Keratinocyte (primary cell): ENCODE measurements around the gene PDZD2. TPM values are rescaled to one million over a fixed set of nuclear protein-coding genes. Genes with fewer than 3 reads are reported as not detected.

ENCODE experiments used
- DNase-seq: peaks from one replicate; pipeline ENCODE4 v3.0.0-alpha.2; 2011; ENCODE audit warnings: low read depth, missing footprints, low spot score
- FAIRE-seq: peaks from 2 replicates; lab custom pipeline; 2011; peaks lifted over from hg19 to GRCh38; lab: Jason Lieb, UNC
- H2AFZ ChIP-seq: 2 replicates; pipeline ENCODE4 v1.6.0; 2012; ENCODE audit warnings: low read length, control low read depth, inconsistent platforms; ENCODE audit not compliant: control insufficient read depth
- H3K27ac ChIP-seq: 2 replicates; pipeline ENCODE4 v1.5.1; 2011; ENCODE audit warnings: low read length; ENCODE audit not compliant: control insufficient read depth, insufficient read depth
- H3K27me3 ChIP-seq: 3 replicates; pipeline ENCODE4 v1.6.0; 2011; ENCODE audit warnings: low read length; ENCODE audit not compliant: control insufficient read depth, insufficient read depth; ENCODE audit errors: extremely low read depth
- H3K36me3 ChIP-seq, 2 experiments: 2 replicates in 1 of 2; 3 replicates in 1 of 2; pipeline ENCODE4 v1.5.1; 2011; ENCODE audit warnings: low read length in 2 of 2, mild to moderate bottlenecking in 1 of 2; ENCODE audit not compliant: control insufficient read depth in 2 of 2, insufficient read depth in 2 of 2; ENCODE audit errors: extremely low read depth in 1 of 2
- H3K4me1 ChIP-seq: 3 replicates; pipeline ENCODE4 v1.5.1; 2011; ENCODE audit warnings: low read length; ENCODE audit not compliant: control insufficient read depth, insufficient read depth; ENCODE audit errors: extremely low read depth
- H3K4me2 ChIP-seq: 3 replicates; pipeline ENCODE4 v1.6.0; 2011; ENCODE audit warnings: low read depth, low read length; ENCODE audit not compliant: control insufficient read depth, insufficient read depth; ENCODE audit errors: extremely low read depth
- H3K4me3 ChIP-seq, 3 experiments: fragments of 200-600 bp in 1 of 3; sonication (generic) in 1 of 3; 2 replicates in 2 of 3; 3 replicates in 1 of 3; pipeline ENCODE4 v1.5.1; 2011 to 2016; ENCODE audit warnings: low read length in 3 of 3, mild to moderate bottlenecking in 3 of 3, control low read depth in 2 of 3, inconsistent platforms in 1 of 3, low read depth in 1 of 3, mixed read lengths in 1 of 3, mixed run types in 1 of 3, moderate library complexity in 1 of 3; ENCODE audit not compliant: control insufficient read depth in 2 of 3, insufficient read depth in 2 of 3; ENCODE audit errors: extremely low read depth in 1 of 3
- H3K79me2 ChIP-seq: 2 replicates; pipeline ENCODE4 v1.6.0; 2012; ENCODE audit warnings: low read length; ENCODE audit not compliant: control insufficient read depth, insufficient read depth
- H3K9ac ChIP-seq: 3 replicates; pipeline ENCODE4 v1.6.0; 2011; ENCODE audit warnings: low read length; ENCODE audit not compliant: control insufficient read depth, insufficient read depth; ENCODE audit errors: extremely low read depth
- H3K9me1 ChIP-seq: 3 replicates; pipeline ENCODE4 v1.6.0; 2011; ENCODE audit warnings: low read length; ENCODE audit not compliant: control insufficient read depth, insufficient read depth; ENCODE audit errors: extremely low read depth
- H3K9me3 ChIP-seq: 2 replicates; pipeline ENCODE4 v1.5.1; 2012; ENCODE audit warnings: low read depth, low read length; ENCODE audit not compliant: control insufficient read depth
- H4K20me1 ChIP-seq: 3 replicates; pipeline ENCODE4 v1.6.0; 2011; ENCODE audit warnings: low read length; ENCODE audit not compliant: control insufficient read depth, insufficient read depth; ENCODE audit errors: extremely low read depth
- EZH2 ChIP-seq: IDR thresholded peaks from one replicate; pipeline ENCODE4 v1.6.1; 2012; ENCODE audit warnings: inconsistent platforms, mild to moderate bottlenecking, low read length, moderate library complexity
- dilution Hi-C: fragments of 300-500 bp; cut with MboI; formaldehyde crosslinking; loops from one replicate; pipeline ENCODE4 v1.7.0; 2020; ENCODE audit warnings: low sequenced_read_pairs; ENCODE audit not compliant: extremely low pct_ligation_motif_present
- polyA plus RNA-seq, 5 experiments: library from polyadenylated mRNA; depleted of rRNA in 3 of 5; stranded (reverse) in 3 of 5; stranded (forward) in 1 of 5; unstranded in 1 of 5; fragments of >200 nt; gene quantifications; 1 replicate in 1 of 5; 2 replicates in 3 of 5; 3 replicates in 1 of 5; pipeline versions ENCODE4 v1.2.1 to v1.2.3, GENCODE V29; 2011 to 2012; ENCODE audit warnings: missing spikeins in 2 of 5, low read depth in 1 of 5, low replicate concordance in 1 of 5
- TF ChIP-seq, protein P1 (sequence below), 3 experiments: IDR thresholded peaks in 1 of 3; conservative IDR thresholded peaks in 1 of 3; optimal IDR thresholded peaks in 1 of 3; 2 replicates in 2 of 3; 3 replicates in 1 of 3; pipeline versions ENCODE3 to v1.5.1; 2011; ENCODE audit warnings: low read length in 3 of 3, mild to moderate bottlenecking in 3 of 3, moderate library complexity in 2 of 3, control low read depth in 1 of 3, inconsistent platforms in 1 of 3; ENCODE audit not compliant: insufficient read depth in 2 of 3; ENCODE audit errors: extremely low read depth in 1 of 3

PDZD2 gene
- polyA plus RNA-seq, 1 donor (not counting 4 experiments of a cell fraction or from before 2014, with no cell fraction given), result 7.3 TPM

DNA sequence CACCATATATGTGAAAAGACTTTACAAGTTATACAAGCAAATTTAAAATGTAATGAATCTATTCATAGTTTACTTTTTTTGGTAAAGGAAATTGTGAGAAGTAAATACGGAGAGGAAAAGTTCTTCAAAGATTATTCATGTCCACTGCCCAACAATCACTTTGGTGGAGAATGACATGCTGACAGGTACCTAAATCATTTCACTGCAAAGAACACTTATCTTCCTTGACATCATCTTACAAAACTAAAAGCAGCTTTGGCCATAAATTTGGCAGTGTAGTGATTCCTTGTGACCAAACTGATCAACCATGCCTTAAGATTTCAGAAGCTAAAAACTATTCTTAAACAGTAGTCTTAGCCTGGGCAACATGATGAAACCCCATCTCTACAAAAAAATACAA, 492.7 kb downstream of the PDZD2 start:
- Histone ChIP-seq H4K20me1 (no peaks in the 10 kb centered on the region), H3K9ac (no peak overlapping the region), H3K79me2 (peaks cover 21% of the 10 kb centered on the region), H3K36me3 (peaks cover 12 to 13% of the 10 kb centered on the region in 2 experiments), H3K27me3 (no peaks in the 10 kb centered on the region), H3K9me3 (no peaks in the 10 kb centered on the region), H3K4me2 (no peak overlapping the region), H3K4me3 (no peak overlapping the region), H3K4me1 (no peaks in the 10 kb centered on the region), H3K9me1 (no peaks in the 10 kb centered on the region), H3K27ac (no peak overlapping the region), H2AFZ (no peak overlapping the region)
- dilution Hi-C loops, result no loop called here
- DNase-seq (no peak), FAIRE-seq (no peak)
- no peak for TF ChIP-seq EZH2
- TF ChIP-seq, protein P1, sequence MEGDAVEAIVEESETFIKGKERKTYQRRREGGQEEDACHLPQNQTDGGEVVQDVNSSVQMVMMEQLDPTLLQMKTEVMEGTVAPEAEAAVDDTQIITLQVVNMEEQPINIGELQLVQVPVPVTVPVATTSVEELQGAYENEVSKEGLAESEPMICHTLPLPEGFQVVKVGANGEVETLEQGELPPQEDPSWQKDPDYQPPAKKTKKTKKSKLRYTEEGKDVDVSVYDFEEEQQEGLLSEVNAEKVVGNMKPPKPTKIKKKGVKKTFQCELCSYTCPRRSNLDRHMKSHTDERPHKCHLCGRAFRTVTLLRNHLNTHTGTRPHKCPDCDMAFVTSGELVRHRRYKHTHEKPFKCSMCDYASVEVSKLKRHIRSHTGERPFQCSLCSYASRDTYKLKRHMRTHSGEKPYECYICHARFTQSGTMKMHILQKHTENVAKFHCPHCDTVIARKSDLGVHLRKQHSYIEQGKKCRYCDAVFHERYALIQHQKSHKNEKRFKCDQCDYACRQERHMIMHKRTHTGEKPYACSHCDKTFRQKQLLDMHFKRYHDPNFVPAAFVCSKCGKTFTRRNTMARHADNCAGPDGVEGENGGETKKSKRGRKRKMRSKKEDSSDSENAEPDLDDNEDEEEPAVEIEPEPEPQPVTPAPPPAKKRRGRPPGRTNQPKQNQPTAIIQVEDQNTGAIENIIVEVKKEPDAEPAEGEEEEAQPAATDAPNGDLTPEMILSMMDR (optimal IDR thresholded peaks at IDR 0.05 in 1 of 3, IDR thresholded peaks at IDR 0.05 in 1 of 3, conservative IDR thresholded peaks at IDR 0.05 in 1 of 3; ENCODE audit: extremely low read depth in 1 of 3, insufficient read depth in 2 of 3, low read length in 3 of 3), result no peak

DNA sequence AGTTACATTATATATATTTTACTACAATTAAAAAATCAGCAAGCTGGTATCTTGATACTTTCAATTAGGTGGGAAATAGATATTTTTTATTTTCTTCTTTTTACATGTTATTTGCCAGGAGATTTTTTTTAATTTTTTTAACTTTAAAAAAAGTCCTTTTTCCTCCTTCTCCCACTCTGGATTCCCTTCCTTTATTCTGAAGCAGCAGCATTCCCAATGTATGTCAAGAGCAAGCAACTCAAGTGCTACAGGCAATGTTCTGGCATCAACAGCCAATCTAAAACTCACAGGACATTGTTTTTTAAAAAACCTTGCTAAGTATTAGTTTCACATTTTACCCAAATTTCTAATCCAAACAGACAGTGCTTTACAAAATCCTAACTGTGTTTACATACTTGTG, 493.8 kb downstream of the PDZD2 start:
- Histone ChIP-seq H3K9me1 (no peaks in the 10 kb centered on the region), H3K4me3 (no peak overlapping the region), H3K27me3 (no peaks in the 10 kb centered on the region), H3K9ac (no peak overlapping the region), H4K20me1 (no peaks in the 10 kb centered on the region), H3K27ac (no peak overlapping the region), H2AFZ (no peak overlapping the region), H3K79me2 (peaks cover 18% of the 10 kb centered on the region), H3K4me2 (no peak overlapping the region), H3K9me3 (no peaks in the 10 kb centered on the region), H3K36me3 (peaks cover 9 to 11% of the 10 kb centered on the region in 2 experiments), H3K4me1 (no peaks in the 10 kb centered on the region)
- FAIRE-seq (no peak), DNase-seq (no peak)
- dilution Hi-C loops, result no loop called here
- no peak for TF ChIP-seq EZH2
- TF ChIP-seq, protein P1 (optimal IDR thresholded peaks at IDR 0.05 in 1 of 3, IDR thresholded peaks at IDR 0.05 in 1 of 3, conservative IDR thresholded peaks at IDR 0.05 in 1 of 3; ENCODE audit: extremely low read depth in 1 of 3, insufficient read depth in 2 of 3, low read length in 3 of 3), result no peak
